HCT116 (cell line): ENCODE results near the gene GPM6B. TPM values are rescaled to one million over a fixed set of nuclear protein-coding genes. Genes with fewer than 3 reads are reported as not detected.
A peak's percentile ranks its signal among the peaks of the same experiment; 100 is the strongest.

Experiments used
- ATAC-seq: fragments of 200-7000 bp; cut with Tn5 transposase; 2 replicates; pipeline ENCODE4 v1.9.1; 2020; ENCODE audit warnings: mild to moderate bottlenecking, moderate library complexity
- BruUV-seq: library from RNA; stranded (reverse); fragments of 400-500 nt; replicated peaks from 2 replicates; lab custom pipeline; 2021; lab: Mats Ljungman, UMichigan
- CTCF ChIA-PET: fragments of 300-600 bp; sonication (Branson Sonifier 250); formaldehyde crosslinking; loops from one replicate; lab custom pipeline; 2021; ENCODE audit warnings: antibody characterized with exemption; lab: Charles Lee
- POLR2A ChIA-PET: fragments of 300-600, 350-600 bp; sonication (Branson Sonifier 250); formaldehyde crosslinking; loops from one replicate; lab custom pipeline; 2021; ENCODE audit warnings: antibody characterized with exemption; lab: Charles Lee
- RAD21 ChIA-PET, 2 experiments: fragments of 300-600 bp; sonication (Branson Sonifier 250); formaldehyde crosslinking; loops; one replicate each; lab custom pipeline; 2023; ENCODE audit warnings: low total read pairs in 2 of 2; ENCODE audit not compliant: uncharacterized antibody in 2 of 2, unreplicated experiment in 2 of 2, low non-redundant PET in 1 of 2; lab: Charles Lee
- DNase-seq: peaks from one replicate; pipeline ENCODE4 v3.0.0-alpha.2; 2010; ENCODE audit warnings: low read depth, low spot score
- H2AFZ ChIP-seq: fragments of 200-600 bp; shearing (Covaris generic), sonication (generic); 2 replicates; pipeline ENCODE4 v1.6.1; 2017; ENCODE audit warnings: low read depth, mixed run types, mixed read lengths, antibody characterized with exemption, low read length; ENCODE audit not compliant: poor library complexity, severe bottlenecking
- H3K27ac ChIP-seq: 2 replicates; pipeline ENCODE4 v1.5.1; 2012; ENCODE audit warnings: low read depth, low read length
- H3K27me3 ChIP-seq: fragments of 200-600 bp; sonication (generic); 2 replicates; pipeline ENCODE4 v1.6.1; 2016; ENCODE audit warnings: mixed run types, low read length, mixed read lengths; ENCODE audit not compliant: insufficient read depth
- H3K36me3 ChIP-seq, 2 experiments: fragments of 200-500 bp in 1 of 2; fragments of 200-600 bp in 1 of 2; sonication (Bioruptor generic) in 1 of 2; sonication (generic) in 1 of 2; 2 replicates each; pipeline versions ENCODE4 v1.5.1 to v1.6.1; 2014 to 2016; ENCODE audit warnings: low read length in 2 of 2, inconsistent platforms in 1 of 2, mixed read lengths in 1 of 2, mixed run types in 1 of 2; ENCODE audit not compliant: insufficient read depth in 2 of 2, control insufficient read depth in 1 of 2
- H3K4me1 ChIP-seq, 2 experiments: fragments of 200-600 bp in 1 of 2; sonication (generic) in 1 of 2; 2 replicates each; pipeline versions ENCODE4 v1.5.1 to v1.6.1; 2012 to 2017; ENCODE audit warnings: low read length in 2 of 2, inconsistent platforms in 1 of 2, mild to moderate bottlenecking in 1 of 2, mixed read lengths in 1 of 2, mixed run types in 1 of 2, moderate library complexity in 1 of 2; ENCODE audit not compliant: insufficient read depth in 2 of 2, control insufficient read depth in 1 of 2
- H3K4me2 ChIP-seq: fragments of 200-600 bp; sonication (generic); 2 replicates; pipeline ENCODE4 v1.6.1; 2017; ENCODE audit warnings: mixed run types, low read length, mixed read lengths
- H3K4me3 ChIP-seq, 2 experiments: fragments of 200-600 bp in 1 of 2; sonication (generic) in 1 of 2; replicated peaks in 1 of 2; 2 replicates each; pipeline ENCODE4 v1.5.1; 2011 to 2016; ENCODE audit warnings: low read length in 2 of 2, control low read depth in 1 of 2, low read depth in 1 of 2, mild to moderate bottlenecking in 1 of 2, mixed read lengths in 1 of 2, mixed run types in 1 of 2
- H3K79me2 ChIP-seq: fragments of 200-600 bp; sonication (generic); 2 replicates; pipeline ENCODE4 v1.6.1; 2017; ENCODE audit warnings: mild to moderate bottlenecking, mixed run types, low read length, moderate library complexity, mixed read lengths; ENCODE audit not compliant: insufficient read depth
- H3K9ac ChIP-seq: fragments of 200-600 bp; sonication (generic); 2 replicates; pipeline ENCODE4 v1.6.1; 2016; ENCODE audit warnings: low read length, mixed read lengths
- H3K9me2 ChIP-seq: fragments of 200-600 bp; sonication (generic), shearing (Covaris generic); 2 replicates; pipeline ENCODE4 v1.6.1; 2017; ENCODE audit warnings: mixed run types, mild to moderate bottlenecking, moderate library complexity; ENCODE audit not compliant: insufficient read depth
- H3K9me3 ChIP-seq, 2 experiments: fragments of 200-500 bp in 1 of 2; fragments of 200-600 bp in 1 of 2; sonication (Bioruptor generic) in 1 of 2; sonication (generic) in 1 of 2; 2 replicates each; pipeline ENCODE4 v1.6.1; 2014 to 2017; ENCODE audit warnings: low read length in 2 of 2, mixed read lengths in 2 of 2, inconsistent platforms in 1 of 2, low read depth in 1 of 2, mild to moderate bottlenecking in 1 of 2, mixed run types in 1 of 2, moderate library complexity in 1 of 2; ENCODE audit not compliant: control insufficient read depth in 1 of 2, insufficient read depth in 1 of 2
- H4K20me1 ChIP-seq: fragments of 200-600 bp; sonication (generic), shearing (Covaris generic); 2 replicates; pipeline ENCODE4 v1.6.1; 2017; ENCODE audit warnings: mixed run types, mild to moderate bottlenecking, moderate library complexity; ENCODE audit not compliant: insufficient read depth
- EGR1 ChIP-seq: IDR thresholded peaks from 2 replicates; pipeline ENCODE4 v1.6.1; 2012; ENCODE audit warnings: low read depth
- JUND ChIP-seq: IDR thresholded peaks from 2 replicates; pipeline ENCODE4 v1.6.1; 2012
- RAD21 ChIP-seq: IDR thresholded peaks from 2 replicates; pipeline ENCODE4 v1.6.1; 2012; ENCODE audit warnings: low read depth, mild to moderate bottlenecking
- SP1 ChIP-seq: IDR thresholded peaks from 2 replicates; pipeline ENCODE4 v1.6.1; 2012; ENCODE audit warnings: low read depth
- ZBTB33 ChIP-seq: IDR thresholded peaks from 2 replicates; pipeline ENCODE4 v1.6.1; 2011; ENCODE audit warnings: mild to moderate bottlenecking, low read length, moderate library complexity; ENCODE audit not compliant: insufficient replicate concordance; ENCODE audit errors: extremely low read depth
- ZFX ChIP-seq: fragments of 450-650 bp; IDR thresholded peaks from 2 replicates; pipeline ENCODE4 v1.6.1; 2017
- ZNF274 ChIP-seq: fragments of 200-500 bp; sonication (Bioruptor generic); IDR thresholded peaks from 2 replicates; pipeline ENCODE4 v1.6.1; 2014; ENCODE audit warnings: mild to moderate bottlenecking, low read depth, low read length, inconsistent platforms
- intact Hi-C: fragments of 100-400 bp; cut with micrococcal nuclease; formaldehyde crosslinking; loops from 2 replicates; pipeline ENCODE4 v1.10.0; 2022
- total RNA-seq: library from RNA; stranded (reverse); gene quantifications from one replicate; pipeline ENCODE4 v1.2.1, GENCODE V29; 2021; ENCODE audit not compliant: unreplicated experiment

Gene GPM6B
- total RNA-seq, 1 experiment from 2014 or later, result 0.07 TPM

DNA sequence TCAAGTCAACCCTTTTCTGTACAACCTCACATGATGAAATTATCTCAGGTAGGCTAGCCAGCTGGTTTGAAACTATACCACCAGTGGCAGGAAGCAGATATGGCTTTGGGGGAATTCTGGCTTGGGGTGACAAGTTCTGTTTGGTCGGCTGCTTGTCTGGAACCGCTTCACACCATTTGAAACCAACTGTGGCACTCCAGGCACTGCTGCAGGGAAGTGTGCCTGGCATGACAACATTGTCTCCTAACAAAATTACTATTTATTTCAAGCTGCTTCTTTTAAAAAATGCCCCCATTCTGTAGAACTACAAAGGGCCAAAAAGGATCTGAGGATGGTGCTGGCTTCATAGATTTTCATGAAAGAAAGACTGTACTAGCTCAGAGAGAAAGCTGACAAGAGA, 37.1 kb upstream of the GPM6B start:
- H3K4me2 ChIP-seq, result no peak overlapping the region
- no peaks in the 10 kb centered on the region for H4K20me1 ChIP-seq
- RAD21 ChIA-PET, result no interaction called here
- TF ChIP-seq ZBTB33 (no peak), EGR1 (no peak), ZFX (no peak), JUND (no peak), ZNF274 (no peak), SP1 (no peak)
- TF ChIP-seq, all 23 proteins: peak for 0
- H2AFZ ChIP-seq, result no peak overlapping the region
- no peaks in the 10 kb centered on the region for H3K27me3 ChIP-seq
- intact Hi-C loops, result no loop called here
- no peaks in the 10 kb centered on the region for H3K9me3 ChIP-seq
- H3K79me2 ChIP-seq, result no peaks in the 10 kb centered on the region
- ChIA-PET POLR2A (no interaction called here), CTCF (no interaction called here)
- BruUV-seq, result no TSS peak
- H3K27ac ChIP-seq, result no peak overlapping the region
- no peaks in the 10 kb centered on the region for H3K4me1 ChIP-seq
- H3K9me2 ChIP-seq, result no peaks in the 10 kb centered on the region
- H3K36me3 ChIP-seq, result no peaks in the 10 kb centered on the region
- ATAC-seq (no peak), DNase-seq (no peak)
- H3K4me3 ChIP-seq, result no peak overlapping the region
- no peak overlapping the region for H3K9ac ChIP-seq

GRCh38 chrX:13852001-13852695, 35.3 kb upstream of the GPM6B start:
- ChIA-PET RAD21 (no interaction called here), CTCF (no interaction called here), POLR2A (no interaction called here)
- no peak overlapping the region for H2AFZ ChIP-seq
- H3K9me3 ChIP-seq, result no peaks in the 10 kb centered on the region
- H3K9ac ChIP-seq, result no peak overlapping the region
- ATAC-seq (peak; percentile 74; the same call in 1 of the 2 replicates), DNase-seq (no peak)
- TF ChIP-seq RAD21 (0 out of 2 replicates have a peak, but pooled peaks have one; percentile 5), ZFX (no peak)
- no peaks in the 10 kb centered on the region for H3K27me3 ChIP-seq
- H4K20me1 ChIP-seq, result no peaks in the 10 kb centered on the region
- no peak overlapping the region for H3K4me3 ChIP-seq
- no peak overlapping the region for H3K4me2 ChIP-seq
- H3K9me2 ChIP-seq, result no peaks in the 10 kb centered on the region
- no peaks in the 10 kb centered on the region for H3K4me1 ChIP-seq
- no TSS peak for BruUV-seq
- no peaks in the 10 kb centered on the region for H3K79me2 ChIP-seq
- intact Hi-C loops, result no loop called here
- H3K27ac ChIP-seq, result no peak overlapping the region
- no peaks in the 10 kb centered on the region for H3K36me3 ChIP-seq
